Spleen (tissue), 11 donors: Measurements from ENCODE around the gene THSD4. TPM values are rescaled to one million over a fixed set of nuclear protein-coding genes. Genes with fewer than 3 reads are reported as not detected.

ENCODE experiments used
- DNase-seq: peaks from one replicate; pipeline ENCODE4 v3.0.0-alpha.2; 2020
- H3K27ac ChIP-seq, 8 donors: fragments of 200-600 bp; sonication (generic) in 7 of 8; 1 replicate in 4 of 8; 2 replicates in 4 of 8; pipeline versions ENCODE4 v1.5.0 to v1.8.0; 2016 to 2021; ENCODE audit warnings: inconsistent platforms in 4 of 8, mild to moderate bottlenecking in 4 of 8, moderate library complexity in 1 of 8
- H3K27me3 ChIP-seq, 7 donors: fragments of 200-600 bp; sonication (generic) in 6 of 7; replicated peaks in 1 of 7; 1 replicate in 4 of 7; 2 replicates in 3 of 7; pipeline versions ENCODE4 v1.5.0 to v1.8.0; 2016 to 2021; ENCODE audit warnings: inconsistent platforms in 3 of 7, mild to moderate bottlenecking in 1 of 7
- H3K36me3 ChIP-seq, 6 donors: fragments of 200-600 bp; sonication (generic) in 5 of 6; 1 replicate in 4 of 6; 2 replicates in 2 of 6; pipeline versions ENCODE4 v1.5.0 to v1.8.0; 2016 to 2021; ENCODE audit warnings: inconsistent platforms in 2 of 6
- H3K4me1 ChIP-seq, 6 donors: fragments of 200-600 bp; sonication (generic) in 5 of 6; 1 replicate in 3 of 6; 2 replicates in 3 of 6; pipeline versions ENCODE4 v1.5.0 to v1.8.0; 2016 to 2021; ENCODE audit warnings: inconsistent platforms in 3 of 6
- H3K4me3 ChIP-seq, 8 donors: fragments of 200-600 bp; sonication (generic) in 7 of 8; 1 replicate in 4 of 8; 2 replicates in 4 of 8; pipeline versions ENCODE4 v1.5.0 to v1.8.0; 2016 to 2021; ENCODE audit warnings: inconsistent platforms in 4 of 8, mild to moderate bottlenecking in 4 of 8, moderate library complexity in 2 of 8
- H3K9me3 ChIP-seq, 8 donors: fragments of 200-600 bp; sonication (generic) in 7 of 8; 1 replicate in 4 of 8; 2 replicates in 4 of 8; pipeline versions ENCODE4 v1.5.0 to v1.8.0; 2016 to 2021; ENCODE audit warnings: inconsistent platforms in 4 of 8
- POLR2A ChIP-seq, 3 donors: fragments of 450-650 bp; IDR thresholded peaks; one replicate each; pipeline ENCODE4 v1.5.1; 2017; ENCODE audit warnings: antibody characterized with exemption in 3 of 3, mild to moderate bottlenecking in 1 of 3
- POLR2AphosphoS5 ChIP-seq, 3 donors: sonication (generic); formaldehyde crosslinking; IDR thresholded peaks; one replicate each; pipeline ENCODE4 v1.5.1; 2017; ENCODE audit warnings: antibody characterized with exemption in 3 of 3
- WGBS, 5 donors: extraction: QIAGEN DNeasy Blood & Tissue Kit in 3 of 5; methylation state at CpG; one replicate each; pipeline versions ENCODE4 v1.1.5 to v1.1.7; 2013 to 2018; 5-methylcytosine and 5-hydroxymethylcytosine counted together
- intact Hi-C: fragments of 100-400 bp; cut with DNase I; formaldehyde crosslinking; loops from one replicate; pipeline ENCODE4 v1.15.0; 2023; ENCODE audit warnings: low total_unique reads
- polyA plus RNA-seq, 3 donors: library from polyadenylated mRNA; stranded (reverse); fragments of 200-250 nt; gene quantifications; one replicate each; pipeline ENCODE4 v1.2.1, GENCODE V29; 2013
- total RNA-seq, 7 donors: library from RNA; depleted of rRNA in 3 of 7; stranded (reverse); fragments of >200 nt in 3 of 7; fragmentation: NEBNext Ultra II Directional in 4 of 7; extraction: Animal tissue kit (Norgen Biotek cat#: 25700) in 4 of 7; gene quantifications; one replicate each; pipeline versions ENCODE4 v1.1.0 to v1.2.1, GENCODE V29; 2016 to 2021
- TF ChIP-seq, protein P1 (sequence below), 11 experiments: fragments of 200-600 bp in 7 of 11; fragments of 450-650 bp in 4 of 11; sonication (generic) in 4 of 11; IDR thresholded peaks in 8 of 11; conservative IDR thresholded peaks in 3 of 11; 1 replicate in 7 of 11; 2 replicates in 4 of 11; pipeline versions ENCODE4 v1.4.0 to v1.8.0; 2016 to 2021; ENCODE audit warnings: antibody characterized with exemption in 11 of 11, inconsistent platforms in 4 of 11, mild to moderate bottlenecking in 1 of 11
- donor health status: healthy with polysubstance abuse.
- donor health status: DM: no; HTN: no; CAD: no; lungs with moderate emphysema.
- donor health status: DM: no; HTN: no; CAD: no.
- donor health status: Bipolar disorder and iron deficiency.
- donor health status: healthy.
- donor health status: DM: no; HTN: no; CAD: no.
- donor health status: DM: yes; HTN: yes; CAD: no.

Gene THSD4
- total and polyA plus RNA-seq, 10 donors = 0.29 to 11.3 (median 3.4) TPM

DNA sequence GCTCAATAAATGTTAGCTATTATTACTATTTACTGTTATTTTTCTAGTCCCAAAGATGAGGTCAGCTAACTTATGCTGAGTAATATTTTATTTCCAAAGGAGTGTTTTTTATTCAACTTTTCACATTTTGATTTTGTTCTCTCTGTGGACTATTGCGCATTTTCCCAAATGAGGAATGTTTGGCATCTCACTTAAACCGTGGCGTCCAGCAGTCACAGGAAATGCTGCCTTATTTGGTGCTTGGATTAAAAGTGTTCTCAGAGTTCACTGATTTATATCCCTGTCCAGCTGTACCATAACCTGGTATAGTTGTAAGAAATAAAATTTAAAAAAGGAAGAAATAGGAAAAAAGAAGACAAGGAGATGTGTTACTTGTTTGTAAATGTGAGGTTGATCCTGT, 166.8 kb downstream of the THSD4 start:
- peak in 1 of 3 donors; percentile 22 for TF ChIP-seq POLR2AphosphoS5 (IDR thresholded peaks at IDR 0.05)
- TF ChIP-seq POLR2A (IDR thresholded peaks at IDR 0.05) = no peak
- DNase-seq = no peak
- intact Hi-C loops = no loop called here
- H3K27ac ChIP-seq = peak overlapping the region in 5 of 8 donors; percentile 27 to 50 (median 34)
- WGBS, 5 donors = 62 to 75% (median 68%) methylated on average over 3 of the region's 3 CpGs
- H3K36me3 ChIP-seq = no peaks in the 10 kb centered on the region
- H3K27me3 ChIP-seq = peaks cover 0 to 11% (median 0%) of the 10 kb centered on the region in 7 donors
- H3K4me1 ChIP-seq = peaks cover 0 to 7% (median 0%) of the 10 kb centered on the region in 6 donors
- H3K9me3 ChIP-seq = no peaks in the 10 kb centered on the region
- no peak overlapping the region for H3K4me3 ChIP-seq

DNA sequence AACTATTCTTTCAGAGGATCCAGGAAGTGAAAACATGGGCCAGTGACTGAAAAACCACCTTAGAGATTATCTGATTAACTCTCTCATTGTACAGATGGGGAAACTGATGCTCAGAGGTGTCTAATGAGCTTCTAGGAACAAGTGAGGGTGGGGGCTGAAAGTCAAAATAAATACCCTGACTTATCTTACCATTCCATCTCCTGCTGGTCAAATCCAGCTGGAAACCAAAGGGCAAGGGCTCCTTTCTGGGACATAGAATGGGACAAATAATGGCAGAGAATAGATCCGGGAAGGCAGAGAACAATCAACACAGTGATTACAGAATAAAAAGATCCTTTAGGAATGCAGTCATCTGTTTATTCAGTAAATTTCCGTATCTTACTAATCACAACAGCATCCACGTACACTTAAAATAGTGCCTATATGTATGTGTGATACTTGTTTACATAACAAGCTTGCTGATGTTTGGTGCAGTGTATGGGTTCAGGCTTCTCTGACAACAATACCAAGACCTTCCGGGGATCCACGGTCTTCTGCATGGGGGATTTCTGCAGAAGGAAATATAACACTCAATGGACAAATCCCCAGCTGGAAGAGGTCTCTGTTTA, 173.2 kb downstream of the THSD4 start:
- WGBS, 5 donors = 88 to 98% (median 93%) methylated on average over 5 of the region's 5 CpGs
- no peaks in the 10 kb centered on the region for H3K4me1 ChIP-seq
- no peak overlapping the region for H3K27ac ChIP-seq
- TF ChIP-seq, protein P1, sequence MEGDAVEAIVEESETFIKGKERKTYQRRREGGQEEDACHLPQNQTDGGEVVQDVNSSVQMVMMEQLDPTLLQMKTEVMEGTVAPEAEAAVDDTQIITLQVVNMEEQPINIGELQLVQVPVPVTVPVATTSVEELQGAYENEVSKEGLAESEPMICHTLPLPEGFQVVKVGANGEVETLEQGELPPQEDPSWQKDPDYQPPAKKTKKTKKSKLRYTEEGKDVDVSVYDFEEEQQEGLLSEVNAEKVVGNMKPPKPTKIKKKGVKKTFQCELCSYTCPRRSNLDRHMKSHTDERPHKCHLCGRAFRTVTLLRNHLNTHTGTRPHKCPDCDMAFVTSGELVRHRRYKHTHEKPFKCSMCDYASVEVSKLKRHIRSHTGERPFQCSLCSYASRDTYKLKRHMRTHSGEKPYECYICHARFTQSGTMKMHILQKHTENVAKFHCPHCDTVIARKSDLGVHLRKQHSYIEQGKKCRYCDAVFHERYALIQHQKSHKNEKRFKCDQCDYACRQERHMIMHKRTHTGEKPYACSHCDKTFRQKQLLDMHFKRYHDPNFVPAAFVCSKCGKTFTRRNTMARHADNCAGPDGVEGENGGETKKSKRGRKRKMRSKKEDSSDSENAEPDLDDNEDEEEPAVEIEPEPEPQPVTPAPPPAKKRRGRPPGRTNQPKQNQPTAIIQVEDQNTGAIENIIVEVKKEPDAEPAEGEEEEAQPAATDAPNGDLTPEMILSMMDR (IDR thresholded peaks at IDR 0.05 in 8 of 11, conservative IDR thresholded peaks at IDR 0.05 in 3 of 11) = no peak
- no peak for TF ChIP-seq POLR2A (IDR thresholded peaks at IDR 0.05)
- no peak for TF ChIP-seq POLR2AphosphoS5 (IDR thresholded peaks at IDR 0.05)
- intact Hi-C loops = no loop called here
- H3K4me3 ChIP-seq = no peak overlapping the region
- no peak for DNase-seq
- peaks cover 0 to 9% (median 0%) of the 10 kb centered on the region in 7 donors for H3K27me3 ChIP-seq
- no peaks in the 10 kb centered on the region for H3K9me3 ChIP-seq
- no peaks in the 10 kb centered on the region for H3K36me3 ChIP-seq

DNA sequence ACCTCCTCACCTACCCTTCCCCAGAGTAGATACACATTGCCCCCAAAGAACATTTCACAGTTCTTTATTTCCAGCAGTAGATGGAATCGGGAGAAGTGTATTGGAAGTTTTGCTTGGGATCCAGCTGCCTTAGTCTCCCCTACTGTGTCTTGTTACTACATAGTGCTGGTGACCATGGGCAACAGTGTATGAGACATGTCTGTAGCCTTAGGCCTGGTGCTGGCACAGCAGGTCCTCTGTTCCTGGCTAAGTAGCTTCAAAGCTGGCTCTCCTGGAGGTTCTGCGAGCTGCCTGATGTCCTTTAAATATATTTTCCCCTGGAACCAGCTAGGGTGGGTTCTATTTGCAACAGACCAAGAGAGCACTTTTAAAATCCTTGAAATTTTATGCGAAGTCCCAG, 174.7 kb downstream of the THSD4 start:
- intact Hi-C loops = no loop called here
- no peak for DNase-seq
- WGBS, 5 donors = 85 to 95% (median 89%) methylated on average over 3 of the region's 3 CpGs
- H3K4me3 ChIP-seq = no peak overlapping the region
- no peaks in the 10 kb centered on the region for H3K9me3 ChIP-seq
- TF ChIP-seq, protein P1 (IDR thresholded peaks at IDR 0.05 in 8 of 11, conservative IDR thresholded peaks at IDR 0.05 in 3 of 11) = no peak
- no peak for TF ChIP-seq POLR2A (IDR thresholded peaks at IDR 0.05)
- TF ChIP-seq POLR2AphosphoS5 (IDR thresholded peaks at IDR 0.05) = no peak
- no peaks in the 10 kb centered on the region for H3K36me3 ChIP-seq
- H3K4me1 ChIP-seq = no peaks in the 10 kb centered on the region
- peaks cover 0 to 4% (median 0%) of the 10 kb centered on the region in 7 donors for H3K27me3 ChIP-seq
- no peak overlapping the region for H3K27ac ChIP-seq

DNA sequence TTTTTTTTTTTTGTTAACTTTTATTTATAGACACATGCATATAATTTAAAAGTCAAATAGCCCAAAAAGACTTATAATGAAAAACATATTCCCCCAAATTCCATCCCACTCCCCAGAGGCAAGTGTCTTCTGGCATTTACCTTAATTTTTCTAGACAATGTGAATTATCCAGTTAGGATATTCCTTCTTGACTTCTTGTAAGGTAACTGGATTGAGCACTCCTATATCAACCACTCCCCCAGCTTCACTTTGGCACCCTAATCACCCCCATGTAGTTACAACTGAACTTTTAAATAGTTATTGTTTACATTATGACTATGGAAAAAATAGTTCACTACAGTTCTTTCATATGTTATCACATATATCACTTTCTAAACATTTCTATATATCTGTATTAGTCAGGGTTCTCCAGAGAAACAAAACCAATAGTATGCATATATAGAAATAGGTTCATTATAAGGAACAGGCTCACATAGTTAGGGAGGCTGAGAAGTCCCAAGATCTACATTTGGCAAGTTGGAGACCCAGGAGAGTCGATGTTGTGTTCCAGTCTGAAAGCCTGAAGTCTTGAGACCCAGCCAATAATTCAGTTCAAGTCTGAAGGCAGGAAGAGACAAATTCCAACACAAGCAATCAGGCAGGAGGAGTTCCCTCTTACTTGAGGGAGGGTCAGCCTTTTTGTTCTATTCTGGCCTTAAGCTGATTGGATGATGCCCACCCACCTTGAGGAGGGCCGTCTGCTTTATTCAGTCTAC, 175.8 kb downstream of the THSD4 start:
- H3K27ac ChIP-seq = no peak overlapping the region
- DNase-seq = no peak
- no peaks in the 10 kb centered on the region for H3K4me1 ChIP-seq
- no peak overlapping the region for H3K4me3 ChIP-seq
- TF ChIP-seq POLR2A (IDR thresholded peaks at IDR 0.05) (no peak), POLR2AphosphoS5 (IDR thresholded peaks at IDR 0.05) (no peak)
- TF ChIP-seq, protein P1 (IDR thresholded peaks at IDR 0.05 in 8 of 11, conservative IDR thresholded peaks at IDR 0.05 in 3 of 11) = no peak
- no peaks in the 10 kb centered on the region for H3K36me3 ChIP-seq
- H3K9me3 ChIP-seq = no peaks in the 10 kb centered on the region
- peaks cover 0 to 4% (median 0%) of the 10 kb centered on the region in 7 donors for H3K27me3 ChIP-seq
- intact Hi-C loops = no loop called here
- 78 to 94% (median 91%) methylated on average over 2 of the region's 2 CpGs for WGBS, 5 donors
